Transverse colon (tissue), 4 donors: ENCODE results near the gene FAM186B. TPM values are rescaled to one million over a fixed set of nuclear protein-coding genes. Genes with fewer than 3 reads are reported as not detected.

Source experiments
- DNase-seq: peaks from one replicate; pipeline ENCODE4 v3.0.0-alpha.2; 2019
- H3K27ac ChIP-seq, 4 donors: fragments of 200-600 bp; sonication (generic); 2 replicates each; pipeline ENCODE4 v1.5.1; 2016 to 2018; ENCODE audit warnings: inconsistent platforms in 4 of 4
- H3K27me3 ChIP-seq: fragments of 200-600 bp; sonication (generic); 2 replicates; pipeline ENCODE4 v1.5.1; 2017; ENCODE audit warnings: inconsistent platforms
- H3K36me3 ChIP-seq, 4 donors: fragments of 200-600 bp; sonication (generic); 2 replicates each; pipeline ENCODE4 v1.5.1; 2017 to 2019; ENCODE audit warnings: inconsistent platforms in 4 of 4
- H3K4me1 ChIP-seq, 4 donors: fragments of 200-600 bp; sonication (generic); 2 replicates each; pipeline ENCODE4 v1.5.1; 2017 to 2020; ENCODE audit warnings: inconsistent platforms in 4 of 4
- H3K4me3 ChIP-seq, 4 donors: fragments of 200-600 bp; sonication (generic); 1 replicate in 1 of 4; 2 replicates in 3 of 4; pipeline versions ENCODE4 v1.5.1 to v1.6.1; 2017 to 2019; ENCODE audit warnings: inconsistent platforms in 4 of 4
- H3K9me3 ChIP-seq, 2 donors: fragments of 200-600 bp; sonication (generic); 2 replicates each; pipeline ENCODE4 v1.5.1; 2017 to 2019; ENCODE audit warnings: inconsistent platforms in 2 of 2
- CTCF ChIP-seq, 5 experiments: fragments of 200-600 bp in 3 of 5; fragments of 450-650 bp in 2 of 5; sonication (generic) in 3 of 5; IDR thresholded peaks; 1 replicate in 2 of 5; 2 replicates in 3 of 5; pipeline ENCODE4 v1.5.1; 2016 to 2017; ENCODE audit warnings: antibody characterized with exemption in 5 of 5, inconsistent platforms in 3 of 5, mild to moderate bottlenecking in 2 of 5, moderate library complexity in 1 of 5
- EP300 ChIP-seq: sonication (generic); formaldehyde crosslinking; IDR thresholded peaks from one replicate; pipeline ENCODE4 v1.6.1; 2017; ENCODE audit warnings: antibody characterized with exemption, low read depth
- POLR2A ChIP-seq: fragments of 450-650 bp; IDR thresholded peaks from one replicate; pipeline ENCODE4 v1.6.1; 2016; ENCODE audit warnings: antibody characterized with exemption, mild to moderate bottlenecking, moderate library complexity
- POLR2AphosphoS5 ChIP-seq, 3 donors: sonication (generic); formaldehyde crosslinking; IDR thresholded peaks; one replicate each; pipeline ENCODE4 v1.6.1; 2016; ENCODE audit warnings: antibody characterized with exemption in 3 of 3
- WGBS, 2 donors: methylation state at CpG; one replicate each; pipeline ENCODE4 v1.1.5; 2018; ENCODE audit warnings: low coverage in 1 of 2; 5-methylcytosine and 5-hydroxymethylcytosine counted together
- in situ Hi-C, 4 donors: fragments of 200-750 bp; cut with MboI; loops; one replicate each; pipeline versions ENCODE4 v1.15.0 to v1.15.1; 2017; ENCODE audit warnings: low sequenced_read_pairs in 3 of 4, low pct_ligation_motif_present in 1 of 4, low pct_unique_long_range_greater_than_20kb in 1 of 4
- intact Hi-C: fragments of 100-400 bp; cut with DNase I; formaldehyde crosslinking; loops from one replicate; pipeline ENCODE4 v1.15.1; 2023; ENCODE audit warnings: low total_unique reads
- total RNA-seq, 4 donors: library from RNA; depleted of rRNA; stranded (reverse); fragments of >200 nt; gene quantifications; one replicate each; pipeline ENCODE4 v1.1.0, GENCODE V29; 2016

Gene FAM186B
- total RNA-seq, 4 donors from 2014 or later: 0.14 to 0.64 TPM; not detected in 2

- Histone ChIP-seq H3K4me3 (no peak overlapping the region), H3K36me3 (no peaks in the 10 kb centered on the region), H3K27ac (no peak overlapping the region), H3K9me3 (no peaks in the 10 kb centered on the region), H3K4me1 (peaks cover 0 to 11% (median 2%) of the 10 kb centered on the region in 4 donors), H3K27me3 (no peaks in the 10 kb centered on the region)
- DNase-seq: no peak
- WGBS, 2 donors: 80 to 83% methylated on average over 6 to 16 of the region's 16 CpGs
- TF ChIP-seq POLR2AphosphoS5 (IDR thresholded peaks at IDR 0.05) (no peak), EP300 (no peak), POLR2A (no peak), CTCF (IDR thresholded peaks at IDR 0.05) (no peak)
- intact Hi-C loops: no loop called here
- in situ Hi-C loops: no loop called here
Measured at GRCh38 chr12:49585477-49586459, 19.7 kb downstream of the FAM186B start.

DNA sequence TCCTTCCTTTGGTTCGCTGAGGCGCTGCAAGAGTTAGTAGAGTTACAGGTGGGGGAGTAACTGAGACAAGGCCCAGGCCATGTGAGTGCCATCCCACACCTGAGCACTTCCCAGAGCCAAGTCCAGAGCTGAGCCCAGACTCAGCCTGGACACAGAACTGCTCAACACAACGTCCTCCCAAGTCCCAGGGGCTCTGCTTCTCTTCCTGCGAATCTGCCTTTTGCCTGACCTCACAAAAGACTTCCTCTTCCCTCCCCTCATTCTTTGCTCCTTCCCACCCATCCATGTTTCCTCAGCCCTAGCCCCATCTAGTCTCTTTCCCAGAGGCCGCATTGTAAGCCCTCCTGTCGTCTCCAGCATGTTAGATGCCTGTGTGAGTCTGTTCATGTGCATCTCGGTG is 20.8 kb downstream of the FAM186B start:
- Histone ChIP-seq H3K27ac (no peak overlapping the region), H3K9me3 (no peaks in the 10 kb centered on the region), H3K27me3 (no peaks in the 10 kb centered on the region), H3K4me3 (no peak overlapping the region), H3K4me1 (peaks cover 0 to 15% (median 2%) of the 10 kb centered on the region in 4 donors), H3K36me3 (no peaks in the 10 kb centered on the region)
- 90 to 100% methylated on average over 3 to 7 of the region's 7 CpGs for WGBS, 2 donors
- intact Hi-C loops (no loop called here), in situ Hi-C loops (no loop called here)
- TF ChIP-seq CTCF (IDR thresholded peaks at IDR 0.05): no peak
- no peak for TF ChIP-seq POLR2AphosphoS5 (IDR thresholded peaks at IDR 0.05)
- TF ChIP-seq EP300: no peak
- TF ChIP-seq POLR2A: no peak
- DNase-seq: no peak

DNA sequence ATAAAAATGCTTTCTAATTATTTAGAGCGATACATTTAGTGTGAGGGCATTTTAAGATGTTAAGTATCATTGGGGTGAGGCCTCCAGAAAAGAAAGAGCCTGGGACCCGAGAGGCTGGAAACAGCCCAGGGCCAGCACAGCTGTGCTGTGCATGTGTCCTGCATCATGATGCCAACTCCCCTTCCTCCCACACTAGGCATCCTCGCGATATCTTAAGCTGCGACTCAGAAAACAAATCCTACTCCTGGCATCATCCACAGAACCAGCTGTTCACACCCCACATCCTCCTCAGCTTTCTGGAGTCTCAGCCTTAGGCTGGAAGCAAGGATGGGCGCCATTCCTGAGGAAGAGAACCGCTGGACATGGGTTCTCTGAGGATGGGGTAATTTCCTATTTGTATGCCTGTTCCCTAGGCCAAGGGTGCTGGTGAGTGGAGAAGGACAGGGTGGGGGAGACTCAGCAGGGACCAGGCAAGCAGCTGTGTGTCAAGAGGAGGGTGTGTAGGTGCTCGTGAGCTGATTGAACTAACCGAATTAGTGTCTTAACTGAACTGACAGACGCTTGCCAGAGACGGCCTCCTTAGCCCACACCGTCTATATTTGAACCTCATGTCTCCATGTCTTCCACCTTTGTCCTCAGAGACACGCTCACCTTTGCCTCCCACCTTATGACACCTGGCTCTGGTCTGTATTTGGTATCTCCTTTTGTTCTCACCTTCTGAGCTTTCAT is 21.9 kb downstream of the FAM186B start:
- H3K4me3 ChIP-seq: no peak overlapping the region
- H3K4me1 ChIP-seq: peaks cover 0 to 15% (median 2%) of the 10 kb centered on the region in 4 donors
- no peaks in the 10 kb centered on the region for H3K36me3 ChIP-seq
- TF ChIP-seq POLR2A (no peak), EP300 (no peak), CTCF (IDR thresholded peaks at IDR 0.05) (no peak), POLR2AphosphoS5 (IDR thresholded peaks at IDR 0.05) (no peak)
- H3K9me3 ChIP-seq: no peaks in the 10 kb centered on the region
- no peaks in the 10 kb centered on the region for H3K27me3 ChIP-seq
- 82 to 85% methylated on average over 12 to 13 of the region's 13 CpGs for WGBS, 2 donors
- intact Hi-C loops: no loop called here
- DNase-seq: no peak
- in situ Hi-C loops: no loop called here
- peak overlapping the region in 3 of 4 donors; percentile 21 to 65 (median 37) for H3K27ac ChIP-seq

DNA sequence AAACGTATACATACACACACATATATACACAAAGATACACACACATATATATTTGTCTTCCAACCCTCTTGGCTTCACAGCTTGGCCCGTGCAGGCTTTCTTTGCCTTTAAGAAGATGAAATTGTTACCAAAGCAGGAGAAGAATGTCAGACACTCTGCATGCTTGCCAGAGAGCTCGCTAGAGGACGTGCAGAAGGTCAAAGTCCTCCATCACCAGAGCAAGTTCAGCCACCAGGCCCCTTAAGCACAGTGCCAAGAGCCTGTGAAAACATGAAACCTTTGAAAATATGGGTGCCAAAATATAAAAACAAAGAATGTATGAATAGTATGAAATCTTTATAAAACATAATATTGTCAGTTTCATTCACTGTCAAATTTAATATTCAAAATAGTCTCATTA is 22.6 kb downstream of the FAM186B start:
- Histone ChIP-seq H3K27ac (peak overlapping the region in 3 of 4 donors; percentile 21 to 65 (median 37)), H3K4me3 (no peak overlapping the region), H3K27me3 (no peaks in the 10 kb centered on the region), H3K36me3 (no peaks in the 10 kb centered on the region), H3K4me1 (peaks cover 0 to 15% (median 2%) of the 10 kb centered on the region in 4 donors), H3K9me3 (no peaks in the 10 kb centered on the region)
- in situ Hi-C loops (no loop called here), intact Hi-C loops (no loop called here)
- TF ChIP-seq POLR2A: no peak
- no peak for DNase-seq
- 40 to 41% methylated on average over 4 of the region's 4 CpGs for WGBS, 2 donors
